Astrocyte (in vitro differentiated cells and primary cell): ENCODE results near the gene CXCL13. TPM values are rescaled to one million over a fixed set of nuclear protein-coding genes. Genes with fewer than 3 reads are reported as not detected.
A peak's percentile ranks its signal among the peaks of the same experiment; 100 is the strongest.
"Not testable (repeated sequence)": the region's sequence is repeated elsewhere in the genome, so short reads cannot be mapped to it uniquely, and the experiment has no call there.

ENCODE experiments used
- DNase-seq: peaks from one replicate; pipeline ENCODE4 v3.0.0-alpha.2; 2010; ENCODE audit warnings: low read depth
- FAIRE-seq: peaks from 2 replicates; lab custom pipeline; 2011; peaks lifted over from hg19 to GRCh38; lab: Jason Lieb, UNC
- H2AFZ ChIP-seq: 2 replicates; pipeline ENCODE4 v1.6.0; 2012; ENCODE audit warnings: low read depth, low read length, inconsistent platforms
- H3K27ac ChIP-seq: 2 replicates; pipeline ENCODE4 v1.5.1; 2011; ENCODE audit warnings: low read depth, low read length, inconsistent platforms
- H3K27me3 ChIP-seq: 2 replicates; pipeline ENCODE4 v1.6.0; 2011; ENCODE audit warnings: low read length, inconsistent platforms; ENCODE audit not compliant: insufficient read depth
- H3K36me3 ChIP-seq: 2 replicates; pipeline ENCODE4 v1.5.1; 2011; ENCODE audit warnings: low read length, inconsistent platforms; ENCODE audit not compliant: insufficient read depth
- H3K4me1 ChIP-seq: 2 replicates; pipeline ENCODE4 v1.5.1; 2011; ENCODE audit warnings: low read length, inconsistent platforms; ENCODE audit not compliant: insufficient read depth
- H3K4me2 ChIP-seq: 2 replicates; pipeline ENCODE4 v1.6.0; 2012; ENCODE audit warnings: low read length, inconsistent platforms
- H3K4me3 ChIP-seq: 2 replicates; pipeline ENCODE4 v1.5.1; 2011; ENCODE audit warnings: low read depth, mild to moderate bottlenecking, low read length, inconsistent platforms; ENCODE audit not compliant: insufficient read depth
- H3K79me2 ChIP-seq: 2 replicates; pipeline ENCODE4 v1.6.0; 2012; ENCODE audit warnings: mild to moderate bottlenecking, low read length, inconsistent platforms; ENCODE audit not compliant: insufficient read depth
- H3K9ac ChIP-seq: 2 replicates; pipeline ENCODE4 v1.6.0; 2012; ENCODE audit warnings: mild to moderate bottlenecking, low read length, inconsistent platforms
- H3K9me3 ChIP-seq: 2 replicates; pipeline ENCODE4 v1.5.1; 2012; ENCODE audit warnings: low read depth, mild to moderate bottlenecking, low read length, inconsistent platforms; ENCODE audit not compliant: insufficient read depth
- H4K20me1 ChIP-seq: 2 replicates; pipeline ENCODE4 v1.6.0; 2012; ENCODE audit warnings: low read length, inconsistent platforms; ENCODE audit not compliant: insufficient read depth
- H3K27ac Mint-ChIP-seq: one replicate; pipeline ENCODE4 v1.8.0; 2021; ENCODE audit warnings: mild to moderate bottlenecking, mixed read lengths; ENCODE audit not compliant: unreplicated experiment
- H3K27me3 Mint-ChIP-seq: one replicate; pipeline ENCODE4 v1.8.0; 2021; ENCODE audit warnings: low read depth, mixed read lengths; ENCODE audit not compliant: unreplicated experiment
- H3K36me3 Mint-ChIP-seq: one replicate; pipeline ENCODE4 v1.8.0; 2021; ENCODE audit warnings: low read depth, mixed read lengths; ENCODE audit not compliant: unreplicated experiment
- H3K4me1 Mint-ChIP-seq: one replicate; pipeline ENCODE4 v1.8.0; 2021; ENCODE audit warnings: low read depth, mixed read lengths; ENCODE audit not compliant: unreplicated experiment
- H3K4me3 Mint-ChIP-seq: one replicate; pipeline ENCODE4 v1.8.0; 2021; ENCODE audit warnings: mild to moderate bottlenecking, moderate library complexity, mixed read lengths; ENCODE audit not compliant: unreplicated experiment
- H3K9me3 Mint-ChIP-seq: one replicate; pipeline ENCODE4 v1.8.0; 2021; ENCODE audit warnings: mild to moderate bottlenecking, mixed read lengths; ENCODE audit not compliant: unreplicated experiment
- CTCF ChIP-seq: IDR thresholded peaks from 2 replicates; pipeline ENCODE4 v1.5.1; 2011; ENCODE audit warnings: low read depth, mild to moderate bottlenecking, inconsistent platforms, low read length, moderate library complexity; ENCODE audit not compliant: insufficient read depth
- EZH2 ChIP-seq: IDR thresholded peaks from 2 replicates; pipeline ENCODE4 v1.6.1; 2012; ENCODE audit warnings: mild to moderate bottlenecking, low read length, inconsistent platforms; ENCODE audit not compliant: insufficient read depth
- total RNA-seq: library from RNA; stranded (reverse); gene quantifications from 2 replicates; pipeline ENCODE4 v1.2.1, GENCODE V29; 2021

Gene CXCL13
- total RNA-seq, 1 donor from 2014 or later: not detected

- DNase-seq (peak; percentile 84), FAIRE-seq (no peak)
- peaks cover 11% of the 10 kb centered on the region for H3K9me3 Mint-ChIP-seq
- Histone ChIP-seq H3K9ac (peak overlapping the region; percentile 40), H3K27me3 (no peaks in the 10 kb centered on the region), H4K20me1 (no peaks in the 10 kb centered on the region), H3K9me3 (no peaks in the 10 kb centered on the region), H3K79me2 (no peaks in the 10 kb centered on the region), H2AFZ (peak overlapping the region; percentile 57), H3K27ac (peak overlapping the region; percentile 63), H3K4me1 (peaks cover 9% of the 10 kb centered on the region), H3K36me3 (no peaks in the 10 kb centered on the region), H3K4me2 (peak overlapping the region; percentile 59), H3K4me3 (no peak overlapping the region)
- H3K27ac Mint-ChIP-seq: no peak overlapping the region
- no peaks in the 10 kb centered on the region for H3K27me3 Mint-ChIP-seq
- H3K36me3 Mint-ChIP-seq: no peaks in the 10 kb centered on the region
- H3K4me1 Mint-ChIP-seq: peaks cover 3% of the 10 kb centered on the region
- no peak overlapping the region for H3K4me3 Mint-ChIP-seq
- no peak for TF ChIP-seq CTCF
- no peak for TF ChIP-seq EZH2
Measured at GRCh38 chr4:77636902-77637301, 31.3 kb downstream of the CXCL13 start.

- not testable (repeated sequence) for H3K27ac Mint-ChIP-seq, H4K20me1 ChIP-seq, H3K36me3 Mint-ChIP-seq, H3K27ac ChIP-seq, H3K27me3 ChIP-seq, H3K27me3 Mint-ChIP-seq, H3K4me2 ChIP-seq, DNase-seq, H3K9ac ChIP-seq, FAIRE-seq, H3K4me3 ChIP-seq, H3K4me1 ChIP-seq, H3K36me3 ChIP-seq, H3K9me3 ChIP-seq, H2AFZ ChIP-seq, H3K4me3 Mint-ChIP-seq, H3K79me2 ChIP-seq, H3K4me1 Mint-ChIP-seq
- peaks cover 11% of the 10 kb centered on the region for H3K9me3 Mint-ChIP-seq
Measured at GRCh38 chr4:77644069-77644468, 38.4 kb downstream of the CXCL13 start.

GRCh38 chr4:77650787-77651186, 45.2 kb downstream of the CXCL13 start:
- H3K36me3 Mint-ChIP-seq: no peaks in the 10 kb centered on the region
- H3K9me3 Mint-ChIP-seq: peaks cover 10% of the 10 kb centered on the region
- TF ChIP-seq CTCF: no peak
- no peak for TF ChIP-seq EZH2
- Histone ChIP-seq H3K79me2 (no peaks in the 10 kb centered on the region), H3K9me3 (no peaks in the 10 kb centered on the region), H3K4me3 (no peak overlapping the region), H2AFZ (no peak overlapping the region), H3K4me2 (no peak overlapping the region), H3K36me3 (no peaks in the 10 kb centered on the region), H4K20me1 (no peaks in the 10 kb centered on the region), H3K9ac (no peak overlapping the region), H3K27me3 (no peaks in the 10 kb centered on the region), H3K27ac (no peak overlapping the region), H3K4me1 (no peaks in the 10 kb centered on the region)
- no peak overlapping the region for H3K27ac Mint-ChIP-seq
- H3K4me3 Mint-ChIP-seq: no peak overlapping the region
- no peak for DNase-seq
- peaks cover 12% of the 10 kb centered on the region for H3K4me1 Mint-ChIP-seq
- no peaks in the 10 kb centered on the region for H3K27me3 Mint-ChIP-seq
- FAIRE-seq: no peak
